Hepatocyte (in vitro differentiated cells): Measurements from ENCODE around the gene RCL1. TPM values are rescaled to one million over a fixed set of nuclear protein-coding genes. Genes with fewer than 3 reads are reported as not detected.

ENCODE experiments used
- DNase-seq: peaks from one replicate; pipeline ENCODE4 v3.0.0-alpha.2; 2016; ENCODE audit warnings: low spot score
- H2AFZ ChIP-seq: fragments of 200-600 bp; sonication (generic); 2 replicates; pipeline ENCODE4 v1.6.0; 2016; ENCODE audit warnings: antibody characterized with exemption, mild to moderate bottlenecking
- H3K27ac ChIP-seq: fragments of 200-600 bp; sonication (generic); 2 replicates; pipeline ENCODE4 v1.5.1; 2016; ENCODE audit warnings: mild to moderate bottlenecking
- H3K27me3 ChIP-seq: fragments of 200-600 bp; sonication (generic); 2 replicates; pipeline ENCODE4 v1.6.1; 2016
- H3K36me3 ChIP-seq: fragments of 200-600 bp; sonication (generic); replicated peaks from 2 replicates; pipeline ENCODE4 v1.5.1; 2016; ENCODE audit warnings: low read depth; ENCODE audit not compliant: insufficient read depth
- H3K4me1 ChIP-seq: fragments of 200-600 bp; sonication (generic); 2 replicates; pipeline ENCODE4 v1.5.1; 2016; ENCODE audit warnings: mild to moderate bottlenecking, moderate library complexity; ENCODE audit not compliant: insufficient read depth
- H3K4me2 ChIP-seq: fragments of 200-600 bp; sonication (generic); 2 replicates; pipeline ENCODE4 v1.6.0; 2016
- H3K4me3 ChIP-seq: fragments of 200-600 bp; sonication (generic); 2 replicates; pipeline ENCODE4 v1.5.1; 2016; ENCODE audit warnings: mild to moderate bottlenecking
- H3K79me2 ChIP-seq: fragments of 200-600 bp; sonication (generic); 2 replicates; pipeline ENCODE4 v1.6.0; 2017; ENCODE audit warnings: mild to moderate bottlenecking
- H3K9me2 ChIP-seq: fragments of 200-600 bp; sonication (generic); replicated peaks from 2 replicates; pipeline ENCODE4 v1.6.0; 2017; ENCODE audit warnings: mild to moderate bottlenecking; ENCODE audit not compliant: insufficient read depth
- H3K9me3 ChIP-seq: fragments of 200-600 bp; sonication (generic); 2 replicates; pipeline ENCODE4 v1.5.1; 2016; ENCODE audit warnings: low read depth, mild to moderate bottlenecking
- H4K20me1 ChIP-seq: fragments of 200-600 bp; sonication (generic); 2 replicates; pipeline ENCODE4 v1.6.0; 2016; ENCODE audit warnings: mild to moderate bottlenecking; ENCODE audit not compliant: insufficient read depth, poor library complexity, severe bottlenecking
- CTCF ChIP-seq: fragments of 200-600 bp; sonication (generic); IDR thresholded peaks from 2 replicates; pipeline ENCODE4 v1.5.1; 2016; ENCODE audit warnings: antibody characterized with exemption, mild to moderate bottlenecking; ENCODE audit not compliant: poor library complexity
- EZH2 ChIP-seq: fragments of 200-600 bp; sonication (generic); IDR thresholded peaks from 2 replicates; pipeline ENCODE4 v1.6.1; 2016; ENCODE audit warnings: antibody characterized with exemption, mild to moderate bottlenecking, borderline replicate concordance
- EZH2phosphoT487 ChIP-seq: fragments of 200-600 bp; sonication (generic); IDR thresholded peaks from one replicate; pipeline ENCODE4 v1.6.1; 2018; ENCODE audit warnings: antibody characterized with exemption, mild to moderate bottlenecking, low read depth, moderate library complexity; ENCODE audit not compliant: unreplicated experiment, severe bottlenecking
- WGBS: methylation state at CpG from one replicate; pipeline ENCODE4 v1.1.6; 2016; ENCODE audit warnings: low lambda C conversion rate; ENCODE audit errors: missing lambda C conversion rate; 5-methylcytosine and 5-hydroxymethylcytosine counted together
- polyA plus RNA-seq: library from polyadenylated mRNA; unstranded; fragments of >200 nt; fragmentation: Nextera tagmentation; extraction: Ambion mirVana; gene quantifications from 2 replicates; pipeline ENCODE4 v1.2.1, GENCODE V29; 2016
- total RNA-seq: library from RNA; depleted of rRNA; stranded (reverse); fragments of >200 nt; gene quantifications from 2 replicates; pipeline ENCODE4 v1.2.3, GENCODE V29; 2014

The RCL1 gene
- total and polyA plus RNA-seq, 2 experiments from 2014 or later = 25.6 to 30.1 TPM

GRCh38 chr9:4829969-4830368 lies 37.2 kb downstream of the RCL1 start:
- Histone ChIP-seq H3K9me2 (no peaks in the 10 kb centered on the region), H3K4me2 (no peak overlapping the region), H3K27ac (peak overlapping the region; percentile 57), H2AFZ (no peak overlapping the region), H3K36me3 (no peaks in the 10 kb centered on the region), H3K79me2 (peaks cover 16% of the 10 kb centered on the region), H3K4me3 (no peak overlapping the region), H3K27me3 (no peaks in the 10 kb centered on the region), H3K4me1 (peaks cover 4% of the 10 kb centered on the region), H3K9me3 (no peaks in the 10 kb centered on the region), H4K20me1 (no peaks in the 10 kb centered on the region)
- 61% methylated on average over 1 of the region's 1 CpG for WGBS
- DNase-seq = no peak
- no peak for TF ChIP-seq EZH2phosphoT487
- TF ChIP-seq CTCF = no peak
- TF ChIP-seq EZH2 = no peak

- no peaks in the 10 kb centered on the region for H3K9me3 ChIP-seq
- peaks cover 12% of the 10 kb centered on the region for H3K79me2 ChIP-seq
- TF ChIP-seq CTCF (no peak), EZH2 (no peak), EZH2phosphoT487 (no peak)
- H3K9me2 ChIP-seq = no peaks in the 10 kb centered on the region
- no peaks in the 10 kb centered on the region for H4K20me1 ChIP-seq
- no peak for DNase-seq
- WGBS = 77% methylated on average over 5 of the region's 5 CpGs
- H2AFZ ChIP-seq = no peak overlapping the region
- no peak overlapping the region for H3K4me3 ChIP-seq
- H3K27me3 ChIP-seq = no peaks in the 10 kb centered on the region
- peak overlapping the region; percentile 57 for H3K27ac ChIP-seq
- H3K36me3 ChIP-seq = no peaks in the 10 kb centered on the region
- H3K4me2 ChIP-seq = no peak overlapping the region
- peaks cover 4% of the 10 kb centered on the region for H3K4me1 ChIP-seq
Observed at GRCh38 chr9:4830699-4831098, 38.0 kb downstream of the RCL1 start.

- H3K79me2 ChIP-seq = peaks cover 8% of the 10 kb centered on the region
- no peaks in the 10 kb centered on the region for H4K20me1 ChIP-seq
- H3K36me3 ChIP-seq = no peaks in the 10 kb centered on the region
Observed at GRCh38 chr9:4831119-4831518, 38.4 kb downstream of the RCL1 start.

More at GRCh38 chr9:4831119-4831518, 38.4 kb downstream of the RCL1 start:
- no peak for DNase-seq
- H3K4me3 ChIP-seq = no peak overlapping the region
- no peaks in the 10 kb centered on the region for H3K27me3 ChIP-seq
- H3K27ac ChIP-seq = no peak overlapping the region
- TF ChIP-seq EZH2 = no peak
- TF ChIP-seq EZH2phosphoT487 = no peak
- TF ChIP-seq CTCF = no peak
- H2AFZ ChIP-seq = no peak overlapping the region
- no peak overlapping the region for H3K4me2 ChIP-seq
- H3K9me2 ChIP-seq = no peaks in the 10 kb centered on the region
- H3K4me1 ChIP-seq = peaks cover 4% of the 10 kb centered on the region
- 89% methylated on average over 5 of the region's 5 CpGs for WGBS
- H3K9me3 ChIP-seq = no peaks in the 10 kb centered on the region
